B cell (primary cell): Measurements from ENCODE around the gene FBLN7.
"Not testable (repeated sequence)": the region's sequence is repeated elsewhere in the genome, so short reads cannot be mapped to it uniquely, and the experiment has no call there.

Source experiments
- CTCF ChIP-seq: fragments of 200-600 bp; IDR thresholded peaks from one replicate; pipeline ENCODE4 v1.8.0; 2022; ENCODE audit warnings: antibody characterized with exemption, mild to moderate bottlenecking
- EZH2 ChIP-seq: IDR thresholded peaks from 2 replicates; pipeline ENCODE4 v1.6.1; 2012; ENCODE audit warnings: borderline replicate concordance, low read depth, mild to moderate bottlenecking, moderate library complexity, low read length; ENCODE audit not compliant: insufficient read depth, poor library complexity, severe bottlenecking

- TF ChIP-seq EZH2, CTCF: not testable (repeated sequence)
Measured at GRCh38 chr2:112207905-112208304, 69.7 kb downstream of the FBLN7 start.
